ENCODE data around the gene UBE2D2.
"Not testable (repeated sequence)": the region's sequence is repeated elsewhere in the genome, so short reads cannot be mapped to it uniquely, and the experiment has no call there.

DNA sequence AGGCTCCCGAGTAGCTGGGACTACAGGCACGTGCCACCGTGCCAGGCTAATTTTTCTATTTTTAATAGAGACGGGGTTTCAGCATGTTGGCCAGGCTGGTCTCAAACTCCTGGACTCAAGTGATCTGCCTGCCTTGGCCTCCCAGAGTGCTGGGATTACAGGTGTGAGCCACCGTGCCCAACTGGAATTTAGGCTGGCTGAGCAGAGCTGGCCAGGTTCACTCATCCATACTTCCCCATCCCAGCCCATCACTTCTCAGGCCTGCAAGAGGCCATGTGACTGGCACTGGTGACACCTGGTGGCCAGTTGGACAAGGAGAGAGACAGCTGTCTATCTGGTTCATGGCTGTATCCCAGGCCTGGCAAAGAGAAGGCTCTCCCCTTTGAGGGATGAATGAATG, 47.7 kb upstream of the UBE2D2 start:
- not testable (repeated sequence) for TF ChIP-seq EZH2 (IDR thresholded peaks at IDR 0.05; ENCODE audit: low read depth, unreplicated experiment); POLR2AphosphoS5 (IDR thresholded peaks at IDR 0.05; ENCODE audit: low read depth); JUNB (IDR thresholded peaks at IDR 0.05; ENCODE audit: unreplicated experiment)
- TF ChIP-seq, protein P1, sequence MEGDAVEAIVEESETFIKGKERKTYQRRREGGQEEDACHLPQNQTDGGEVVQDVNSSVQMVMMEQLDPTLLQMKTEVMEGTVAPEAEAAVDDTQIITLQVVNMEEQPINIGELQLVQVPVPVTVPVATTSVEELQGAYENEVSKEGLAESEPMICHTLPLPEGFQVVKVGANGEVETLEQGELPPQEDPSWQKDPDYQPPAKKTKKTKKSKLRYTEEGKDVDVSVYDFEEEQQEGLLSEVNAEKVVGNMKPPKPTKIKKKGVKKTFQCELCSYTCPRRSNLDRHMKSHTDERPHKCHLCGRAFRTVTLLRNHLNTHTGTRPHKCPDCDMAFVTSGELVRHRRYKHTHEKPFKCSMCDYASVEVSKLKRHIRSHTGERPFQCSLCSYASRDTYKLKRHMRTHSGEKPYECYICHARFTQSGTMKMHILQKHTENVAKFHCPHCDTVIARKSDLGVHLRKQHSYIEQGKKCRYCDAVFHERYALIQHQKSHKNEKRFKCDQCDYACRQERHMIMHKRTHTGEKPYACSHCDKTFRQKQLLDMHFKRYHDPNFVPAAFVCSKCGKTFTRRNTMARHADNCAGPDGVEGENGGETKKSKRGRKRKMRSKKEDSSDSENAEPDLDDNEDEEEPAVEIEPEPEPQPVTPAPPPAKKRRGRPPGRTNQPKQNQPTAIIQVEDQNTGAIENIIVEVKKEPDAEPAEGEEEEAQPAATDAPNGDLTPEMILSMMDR (conservative IDR thresholded peaks at IDR 0.05; ENCODE audit: low read depth in 2 of 2), result peak; percentile 85 to 99
